ENCODE measurements around the gene SURF1. TPM values are rescaled to one million over a fixed set of nuclear protein-coding genes. Genes with fewer than 3 reads are reported as not detected.

Gene SURF1
- total and polyA plus RNA-seq, 9 of the 15 experiments (the other 6 are each of a cell fraction or from before 2014, with no cell fraction given): 16.1 to 31.3 (median 20.9) TPM

- TF ChIP-seq ZBTB49 (CRISPR knock-in tag; IDR thresholded peaks at IDR 0.05; ENCODE audit: borderline replicate concordance) (no peak), DDX20 (tag; IDR thresholded peaks at IDR 0.05; ENCODE audit: low read depth) (no peak), ATF7 (IDR thresholded peaks at IDR 0.05) (no peak; the same call in 1 of the 2 replicates), ZNF232 (CRISPR knock-in tag; IDR thresholded peaks at IDR 0.05) (peak; percentile 79; the same call in 1 of the 2 replicates), LARP7 (IDR thresholded peaks at IDR 0.05) (no peak), MBD1 (CRISPR knock-in tag; IDR thresholded peaks at IDR 0.05) (no peak), BCL6 (CRISPR knock-in tag; IDR thresholded peaks at IDR 0.05) (no peak), ZNF583 (CRISPR knock-in tag; IDR thresholded peaks at IDR 0.05) (no peak), MBD2 (IDR thresholded peaks at IDR 0.05; ENCODE audit: borderline replicate concordance, low read depth) (no peak), SMAD3 (CRISPR knock-in tag; conservative IDR thresholded peaks at IDR 0.05) (no peak), MYC (IDR thresholded peaks at IDR 0.05; ENCODE audit: low read depth, low read length) (peak; percentile 46; the same call in 1 of the 2 replicates), MYC (CRISPR knock-in tag; IDR thresholded peaks at IDR 0.05; ENCODE audit: borderline replicate concordance, low read depth) (no peak), E2F1 (CRISPR knock-in tag; IDR thresholded peaks at IDR 0.05) (peak; percentile 50), STAT6 (CRISPR knock-in tag; IDR thresholded peaks at IDR 0.05) (peak; percentile 70; the same call in 1 of the 2 replicates), TCF15 (CRISPR knock-in tag; IDR thresholded peaks at IDR 0.05) (no peak), JUN (IDR thresholded peaks at IDR 0.05; ENCODE audit: borderline replicate concordance, low read depth, low read length) (no peak), JUN (CRISPR knock-in tag; IDR thresholded peaks at IDR 0.05; ENCODE audit: borderline replicate concordance) (no peak; the same call in 1 of the 2 replicates), MECOM (CRISPR knock-in tag; IDR thresholded peaks at IDR 0.05) (no peak), NCOA4 (IDR thresholded peaks at IDR 0.05; ENCODE audit: partially characterized antibody) (no peak)
These were observed 19.7 kb upstream of the SURF1 start, which contains the start of the genes STKLD1 and SURF4 (continued) for GRCh38 chr9:133375724-133376654.
